Type B pancreatic cell (in vitro differentiated cells): ENCODE results near the gene DHX58. TPM values are rescaled to one million over a fixed set of nuclear protein-coding genes. Genes with fewer than 3 reads are reported as not detected.

ENCODE experiments used
- DNase-seq: peaks from one replicate; pipeline ENCODE4 v3.0.0; 2021; ENCODE audit warnings: mixed read lengths; ENCODE audit not compliant: unreplicated experiment; ENCODE audit errors: extremely low spot score
- H3K27ac Mint-ChIP-seq: 2 replicates; pipeline ENCODE4 v1.8.0; 2021; ENCODE audit warnings: mild to moderate bottlenecking, mixed read lengths
- H3K27me3 Mint-ChIP-seq: 2 replicates; pipeline ENCODE4 v1.8.0; 2021; ENCODE audit warnings: mixed read lengths
- H3K36me3 Mint-ChIP-seq: 2 replicates; pipeline ENCODE4 v1.8.0; 2021; ENCODE audit warnings: mixed read lengths
- H3K4me1 Mint-ChIP-seq: one replicate; pipeline ENCODE4 v1.8.0; 2021; ENCODE audit warnings: mixed read lengths; ENCODE audit not compliant: unreplicated experiment
- H3K4me3 Mint-ChIP-seq: 2 replicates; pipeline ENCODE4 v1.8.0; 2021; ENCODE audit warnings: mild to moderate bottlenecking, mixed read lengths
- H3K9me3 Mint-ChIP-seq: 2 replicates; pipeline ENCODE4 v1.8.0; 2021; ENCODE audit warnings: mixed read lengths
- total RNA-seq: library from RNA; stranded (reverse); gene quantifications from 2 replicates; pipeline ENCODE4 v1.2.1, GENCODE V29; 2021; ENCODE audit warnings: low replicate concordance
- TF ChIP-seq, protein P1 (sequence below): fragments of 200-600 bp; sonication (generic); conservative IDR thresholded peaks from 2 replicates; pipeline ENCODE4 v1.5.0; 2021; ENCODE audit warnings: antibody characterized with exemption, mild to moderate bottlenecking

DHX58 gene
- total RNA-seq, 1 donor from 2014 or later = 0.72 TPM

DNA sequence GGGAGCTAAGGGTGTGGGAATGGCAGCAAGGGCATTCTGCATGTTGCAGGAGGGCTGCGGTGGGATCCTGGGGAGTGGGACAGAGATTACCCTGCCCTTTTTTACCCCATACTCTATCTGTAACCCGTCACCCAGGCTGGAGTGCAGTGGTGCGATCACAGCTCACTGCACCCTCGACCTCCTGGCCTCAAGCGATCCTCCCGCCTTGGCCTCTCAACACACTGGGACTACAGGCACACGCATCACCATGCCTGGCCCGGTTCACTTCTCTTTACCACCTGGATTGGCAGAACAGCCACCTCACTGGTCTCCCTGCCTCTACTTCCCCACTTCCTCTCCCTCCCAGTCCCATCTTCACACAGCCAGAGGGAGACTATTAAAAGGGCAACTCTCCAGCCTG is 23.8 kb downstream of the DHX58 start:
- Mint-ChIP-seq H3K27me3 (peaks cover 13% of the 10 kb centered on the region), H3K36me3 (no peaks in the 10 kb centered on the region), H3K27ac (no peak overlapping the region), H3K4me1 (peaks cover 5% of the 10 kb centered on the region), H3K4me3 (no peak overlapping the region), H3K9me3 (no peaks in the 10 kb centered on the region)
- TF ChIP-seq, protein P1, sequence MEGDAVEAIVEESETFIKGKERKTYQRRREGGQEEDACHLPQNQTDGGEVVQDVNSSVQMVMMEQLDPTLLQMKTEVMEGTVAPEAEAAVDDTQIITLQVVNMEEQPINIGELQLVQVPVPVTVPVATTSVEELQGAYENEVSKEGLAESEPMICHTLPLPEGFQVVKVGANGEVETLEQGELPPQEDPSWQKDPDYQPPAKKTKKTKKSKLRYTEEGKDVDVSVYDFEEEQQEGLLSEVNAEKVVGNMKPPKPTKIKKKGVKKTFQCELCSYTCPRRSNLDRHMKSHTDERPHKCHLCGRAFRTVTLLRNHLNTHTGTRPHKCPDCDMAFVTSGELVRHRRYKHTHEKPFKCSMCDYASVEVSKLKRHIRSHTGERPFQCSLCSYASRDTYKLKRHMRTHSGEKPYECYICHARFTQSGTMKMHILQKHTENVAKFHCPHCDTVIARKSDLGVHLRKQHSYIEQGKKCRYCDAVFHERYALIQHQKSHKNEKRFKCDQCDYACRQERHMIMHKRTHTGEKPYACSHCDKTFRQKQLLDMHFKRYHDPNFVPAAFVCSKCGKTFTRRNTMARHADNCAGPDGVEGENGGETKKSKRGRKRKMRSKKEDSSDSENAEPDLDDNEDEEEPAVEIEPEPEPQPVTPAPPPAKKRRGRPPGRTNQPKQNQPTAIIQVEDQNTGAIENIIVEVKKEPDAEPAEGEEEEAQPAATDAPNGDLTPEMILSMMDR = no peak
- DNase-seq = no peak

DNA sequence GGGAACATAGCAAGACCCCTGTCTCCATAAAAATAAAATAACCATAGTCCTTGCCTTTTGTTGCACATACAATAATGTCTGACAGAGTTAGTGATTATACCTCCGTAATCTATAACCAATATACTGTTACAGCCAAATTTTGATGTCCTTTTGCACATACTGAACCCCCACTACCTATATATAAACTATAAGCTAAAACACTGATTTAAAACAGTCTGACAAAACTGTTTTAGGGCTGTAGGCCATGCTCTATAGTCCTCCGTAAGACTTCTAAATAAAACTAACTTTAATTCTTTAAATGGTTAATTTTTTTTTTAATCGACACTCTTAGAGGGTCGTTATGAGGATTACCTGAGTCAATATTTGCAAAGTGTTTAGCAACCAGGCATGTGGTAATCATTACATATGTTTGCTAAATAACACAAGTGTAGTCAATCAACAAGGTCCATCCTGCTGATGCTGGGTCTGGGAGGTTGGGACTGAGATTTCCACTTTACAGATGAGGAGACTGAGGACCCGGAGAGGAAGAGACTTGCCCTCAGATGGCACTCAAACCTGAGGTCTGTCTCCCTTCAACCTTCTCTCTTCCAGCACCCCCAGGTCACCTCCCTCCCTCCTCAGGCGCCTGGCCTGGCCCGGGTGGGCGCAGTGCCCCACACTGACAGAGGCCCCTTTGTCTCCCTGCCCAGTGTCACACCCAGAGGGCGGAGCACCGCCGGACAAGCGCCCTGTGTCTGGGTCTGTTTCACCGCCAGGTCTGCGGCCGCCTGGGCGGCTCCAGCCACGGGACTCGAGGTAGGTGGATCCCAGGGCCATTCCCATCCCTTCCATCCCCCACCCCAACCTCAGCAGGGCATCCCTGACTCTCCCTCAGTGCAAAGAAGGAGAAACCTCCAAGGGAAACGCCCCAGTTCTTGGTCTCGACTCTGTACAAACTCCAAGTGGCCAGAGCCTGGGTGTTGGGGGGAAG is 24.5 kb downstream of the DHX58 start:
- no peak for DNase-seq
- Mint-ChIP-seq H3K4me1 (peaks cover 5% of the 10 kb centered on the region), H3K4me3 (no peak overlapping the region), H3K27ac (no peak overlapping the region), H3K27me3 (peaks cover 13% of the 10 kb centered on the region), H3K9me3 (no peaks in the 10 kb centered on the region), H3K36me3 (no peaks in the 10 kb centered on the region)
- TF ChIP-seq, protein P1 = no peak

DNA sequence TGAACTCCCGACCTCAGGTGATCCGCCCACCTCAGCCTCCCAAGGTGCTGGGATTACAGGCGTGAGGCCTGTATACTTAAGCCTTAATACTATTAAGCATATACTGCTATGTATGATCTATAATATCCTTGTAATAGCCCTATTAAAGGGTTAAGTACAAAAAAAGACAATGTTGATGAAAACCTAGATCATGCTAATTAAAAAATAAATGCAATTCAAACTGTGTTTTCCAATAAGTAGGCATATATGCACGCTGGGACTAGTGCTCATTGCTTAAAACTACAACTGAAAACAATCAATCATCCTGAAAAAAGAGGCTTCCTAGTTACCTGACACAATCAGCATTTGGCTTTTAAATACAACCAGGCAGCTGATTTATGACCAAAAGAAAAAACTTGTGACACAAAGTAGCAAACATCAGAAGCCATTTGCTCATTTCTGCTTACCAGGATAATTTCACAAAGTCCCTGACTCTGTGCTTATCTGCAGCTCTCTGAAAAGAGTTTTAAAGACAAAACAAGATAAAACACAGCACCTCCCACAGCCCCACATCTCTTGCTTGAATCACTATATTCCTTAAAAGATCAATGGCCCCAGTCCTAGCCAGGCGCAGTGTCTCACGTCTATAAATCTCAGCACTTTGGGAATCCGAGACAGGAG is 25.3 kb downstream of the DHX58 start:
- Mint-ChIP-seq H3K4me1 (peaks cover 5% of the 10 kb centered on the region), H3K27me3 (peaks cover 16% of the 10 kb centered on the region), H3K36me3 (no peaks in the 10 kb centered on the region), H3K27ac (no peak overlapping the region), H3K9me3 (no peaks in the 10 kb centered on the region), H3K4me3 (no peak overlapping the region)
- TF ChIP-seq, protein P1 = no peak
- DNase-seq = no peak

DNA sequence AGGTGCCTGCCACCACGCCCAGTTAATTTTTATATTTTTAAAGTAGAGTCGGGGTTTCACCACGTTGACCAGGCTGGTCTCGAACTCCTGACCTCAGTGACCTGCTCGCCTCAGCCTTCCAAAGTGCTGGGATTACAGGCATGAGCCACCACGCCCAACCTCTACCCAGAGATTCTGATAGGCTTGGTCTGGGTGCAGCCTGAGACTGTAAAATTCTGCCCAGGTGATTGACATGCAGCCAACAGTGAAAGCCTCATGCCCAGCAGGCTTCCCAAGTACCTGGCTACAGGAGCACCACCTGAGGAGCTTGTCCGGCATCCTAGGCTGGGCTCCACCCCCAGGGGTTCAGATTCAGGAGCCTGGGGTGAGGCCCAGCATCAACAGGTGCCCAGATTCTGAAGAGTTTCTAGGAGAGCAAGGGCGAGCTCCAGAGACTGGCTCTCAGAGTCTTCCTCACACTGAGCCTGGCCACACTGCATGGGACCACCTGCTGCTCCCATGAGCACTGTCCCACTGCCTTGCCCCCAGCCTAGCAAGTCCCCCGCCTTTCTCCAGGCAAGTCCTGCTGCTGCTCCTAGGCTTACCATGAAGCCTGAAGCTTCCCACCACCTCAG is 30.9 kb downstream of the DHX58 start:
- Mint-ChIP-seq H3K4me1 (no peaks in the 10 kb centered on the region), H3K4me3 (no peak overlapping the region), H3K27me3 (peaks cover 12% of the 10 kb centered on the region), H3K36me3 (no peaks in the 10 kb centered on the region), H3K9me3 (no peaks in the 10 kb centered on the region), H3K27ac (no peak overlapping the region)
- no peak for DNase-seq
- TF ChIP-seq, protein P1 = no peak

DNA sequence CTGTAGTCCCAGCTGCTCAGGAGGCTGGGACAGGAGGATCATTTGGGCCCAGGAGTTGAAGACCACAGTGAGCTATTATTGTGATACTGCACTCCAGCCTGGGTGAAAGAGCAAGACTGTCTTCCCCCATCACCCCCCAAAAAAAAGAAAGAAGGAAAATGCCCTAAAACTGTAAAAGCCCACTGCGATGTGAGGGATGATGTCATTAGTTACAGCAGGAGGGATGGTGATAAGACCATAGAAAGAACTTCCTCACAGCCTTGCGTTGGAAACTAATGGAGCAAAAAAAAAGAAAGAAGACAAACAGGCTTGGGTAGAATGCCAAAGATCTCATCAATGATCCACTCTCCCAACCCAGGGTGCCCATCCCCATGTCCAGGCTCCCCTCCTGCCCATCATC is 33.0 kb downstream of the DHX58 start:
- TF ChIP-seq, protein P1 = no peak
- Mint-ChIP-seq H3K4me3 (no peak overlapping the region), H3K27me3 (peaks cover 23% of the 10 kb centered on the region), H3K36me3 (no peaks in the 10 kb centered on the region), H3K9me3 (no peaks in the 10 kb centered on the region), H3K4me1 (no peaks in the 10 kb centered on the region), H3K27ac (no peak overlapping the region)
- DNase-seq = no peak
